ENCODE measurements around the gene SCNN1B. TPM values are rescaled to one million over a fixed set of nuclear protein-coding genes. Genes with fewer than 3 reads are reported as not detected.

Gene SCNN1B
- total RNA-seq, 1 donor from 2014 or later = 0.34 TPM

DNA sequence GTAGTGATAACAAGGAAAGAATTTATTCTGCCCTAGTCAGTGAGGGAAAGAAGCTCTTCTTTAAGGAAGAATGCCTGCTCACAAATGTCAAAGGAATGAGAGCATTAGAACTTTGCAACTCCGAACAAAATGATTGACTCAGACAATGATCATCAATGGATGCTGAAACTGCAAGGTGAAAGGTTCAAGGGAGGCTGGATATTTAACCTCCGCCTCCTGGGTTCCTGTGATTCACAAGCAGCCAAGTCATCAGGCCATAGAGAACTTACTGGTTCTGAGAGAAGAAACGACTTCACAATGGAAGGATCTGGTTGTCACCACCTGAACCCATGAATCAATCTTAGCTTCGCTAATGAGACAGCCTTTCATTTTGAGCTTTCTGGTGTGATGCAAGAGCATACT is 16.0 kb upstream of the SCNN1B start:
- no peaks in the 10 kb centered on the region for H3K9me3 Mint-ChIP-seq (ENCODE audit: unreplicated experiment)
- no peak overlapping the region for H3K27ac Mint-ChIP-seq (ENCODE audit: unreplicated experiment)
- no peaks in the 10 kb centered on the region for H3K4me1 Mint-ChIP-seq (ENCODE audit: low read depth, unreplicated experiment)
- no peaks in the 10 kb centered on the region for H3K36me3 Mint-ChIP-seq (ENCODE audit: unreplicated experiment)
- peaks cover 1% of the 10 kb centered on the region for H3K27me3 Mint-ChIP-seq (ENCODE audit: unreplicated experiment)
- no peak for DNase-seq
- no peak overlapping the region for H3K4me3 Mint-ChIP-seq (ENCODE audit: unreplicated experiment)
- TF ChIP-seq, protein P1, sequence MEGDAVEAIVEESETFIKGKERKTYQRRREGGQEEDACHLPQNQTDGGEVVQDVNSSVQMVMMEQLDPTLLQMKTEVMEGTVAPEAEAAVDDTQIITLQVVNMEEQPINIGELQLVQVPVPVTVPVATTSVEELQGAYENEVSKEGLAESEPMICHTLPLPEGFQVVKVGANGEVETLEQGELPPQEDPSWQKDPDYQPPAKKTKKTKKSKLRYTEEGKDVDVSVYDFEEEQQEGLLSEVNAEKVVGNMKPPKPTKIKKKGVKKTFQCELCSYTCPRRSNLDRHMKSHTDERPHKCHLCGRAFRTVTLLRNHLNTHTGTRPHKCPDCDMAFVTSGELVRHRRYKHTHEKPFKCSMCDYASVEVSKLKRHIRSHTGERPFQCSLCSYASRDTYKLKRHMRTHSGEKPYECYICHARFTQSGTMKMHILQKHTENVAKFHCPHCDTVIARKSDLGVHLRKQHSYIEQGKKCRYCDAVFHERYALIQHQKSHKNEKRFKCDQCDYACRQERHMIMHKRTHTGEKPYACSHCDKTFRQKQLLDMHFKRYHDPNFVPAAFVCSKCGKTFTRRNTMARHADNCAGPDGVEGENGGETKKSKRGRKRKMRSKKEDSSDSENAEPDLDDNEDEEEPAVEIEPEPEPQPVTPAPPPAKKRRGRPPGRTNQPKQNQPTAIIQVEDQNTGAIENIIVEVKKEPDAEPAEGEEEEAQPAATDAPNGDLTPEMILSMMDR (IDR thresholded peaks at IDR 0.05; ENCODE audit: partially characterized antibody, unreplicated experiment) = no peak

DNA sequence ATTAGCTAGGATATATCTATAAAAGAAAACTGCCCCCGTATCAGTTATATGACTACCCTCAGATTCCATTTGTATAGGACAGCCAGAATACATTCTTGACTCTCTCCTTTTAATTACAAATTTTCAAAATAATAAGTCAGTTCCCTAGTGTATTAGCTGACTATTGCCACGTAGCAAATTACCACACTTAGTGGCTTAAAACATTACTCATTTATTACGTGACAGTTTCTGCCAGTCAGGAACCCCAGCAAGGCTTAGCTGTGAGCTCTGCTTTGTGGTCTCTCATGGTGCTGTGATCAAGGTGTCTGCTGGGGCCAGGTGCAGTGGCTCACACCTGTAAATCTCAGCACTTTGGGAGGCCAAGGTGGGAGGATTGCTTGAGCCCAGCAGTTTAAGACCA is 13.9 kb upstream of the SCNN1B start:
- TF ChIP-seq, protein P1 (IDR thresholded peaks at IDR 0.05; ENCODE audit: partially characterized antibody, unreplicated experiment) = no peak
- H3K27ac Mint-ChIP-seq (ENCODE audit: unreplicated experiment) = no peak overlapping the region
- no peak for DNase-seq
- no peaks in the 10 kb centered on the region for H3K9me3 Mint-ChIP-seq (ENCODE audit: unreplicated experiment)
- peaks cover 1% of the 10 kb centered on the region for H3K27me3 Mint-ChIP-seq (ENCODE audit: unreplicated experiment)
- no peaks in the 10 kb centered on the region for H3K4me1 Mint-ChIP-seq (ENCODE audit: low read depth, unreplicated experiment)
- H3K4me3 Mint-ChIP-seq (ENCODE audit: unreplicated experiment) = no peak overlapping the region
- H3K36me3 Mint-ChIP-seq (ENCODE audit: unreplicated experiment) = no peaks in the 10 kb centered on the region

DNA sequence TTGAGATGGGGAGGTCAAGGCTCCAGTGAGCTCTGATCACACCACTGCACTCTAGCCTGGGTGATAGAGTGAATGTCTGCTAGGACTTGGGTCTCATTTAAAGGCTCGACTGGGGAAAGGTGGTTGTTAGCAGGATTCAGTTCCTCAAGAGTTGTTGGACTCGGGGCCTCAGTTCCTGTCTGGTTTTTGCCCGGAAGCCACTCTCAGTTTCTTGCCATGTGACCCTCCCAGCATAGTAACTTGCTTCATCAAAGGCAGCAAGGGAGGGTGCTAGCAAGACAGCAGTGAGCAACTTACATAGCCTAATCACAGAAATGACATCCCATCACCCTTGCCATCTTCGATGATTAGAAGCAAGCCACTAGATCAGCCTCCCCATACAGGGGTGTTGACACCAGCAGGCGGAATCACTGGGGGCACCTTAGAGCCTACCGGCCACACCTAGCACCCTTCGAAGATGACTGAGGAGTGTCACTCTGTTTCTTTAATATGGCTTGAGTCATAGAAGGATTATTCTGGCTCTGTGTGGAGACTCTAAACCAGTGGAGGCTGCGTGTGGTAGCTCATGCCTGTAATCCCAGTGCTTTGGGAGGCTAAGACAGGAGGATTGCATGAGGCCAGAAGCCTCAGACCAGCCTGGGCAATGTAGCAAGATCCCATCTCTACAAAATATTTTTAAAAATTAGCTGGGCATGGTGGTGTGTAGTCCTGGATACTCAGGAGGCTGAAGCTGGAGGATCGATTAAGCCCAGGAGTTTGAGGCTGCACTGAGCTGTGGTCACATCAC is 13.2 kb upstream of the SCNN1B start:
- Mint-ChIP-seq H3K4me1 (ENCODE audit: low read depth, unreplicated experiment) (no peaks in the 10 kb centered on the region), H3K4me3 (ENCODE audit: unreplicated experiment) (no peak overlapping the region), H3K27me3 (ENCODE audit: unreplicated experiment) (peaks cover 1% of the 10 kb centered on the region), H3K27ac (ENCODE audit: unreplicated experiment) (no peak overlapping the region), H3K9me3 (ENCODE audit: unreplicated experiment) (no peaks in the 10 kb centered on the region), H3K36me3 (ENCODE audit: unreplicated experiment) (no peaks in the 10 kb centered on the region)
- TF ChIP-seq, protein P1 (IDR thresholded peaks at IDR 0.05; ENCODE audit: partially characterized antibody, unreplicated experiment) = no peak
- no peak for DNase-seq

DNA sequence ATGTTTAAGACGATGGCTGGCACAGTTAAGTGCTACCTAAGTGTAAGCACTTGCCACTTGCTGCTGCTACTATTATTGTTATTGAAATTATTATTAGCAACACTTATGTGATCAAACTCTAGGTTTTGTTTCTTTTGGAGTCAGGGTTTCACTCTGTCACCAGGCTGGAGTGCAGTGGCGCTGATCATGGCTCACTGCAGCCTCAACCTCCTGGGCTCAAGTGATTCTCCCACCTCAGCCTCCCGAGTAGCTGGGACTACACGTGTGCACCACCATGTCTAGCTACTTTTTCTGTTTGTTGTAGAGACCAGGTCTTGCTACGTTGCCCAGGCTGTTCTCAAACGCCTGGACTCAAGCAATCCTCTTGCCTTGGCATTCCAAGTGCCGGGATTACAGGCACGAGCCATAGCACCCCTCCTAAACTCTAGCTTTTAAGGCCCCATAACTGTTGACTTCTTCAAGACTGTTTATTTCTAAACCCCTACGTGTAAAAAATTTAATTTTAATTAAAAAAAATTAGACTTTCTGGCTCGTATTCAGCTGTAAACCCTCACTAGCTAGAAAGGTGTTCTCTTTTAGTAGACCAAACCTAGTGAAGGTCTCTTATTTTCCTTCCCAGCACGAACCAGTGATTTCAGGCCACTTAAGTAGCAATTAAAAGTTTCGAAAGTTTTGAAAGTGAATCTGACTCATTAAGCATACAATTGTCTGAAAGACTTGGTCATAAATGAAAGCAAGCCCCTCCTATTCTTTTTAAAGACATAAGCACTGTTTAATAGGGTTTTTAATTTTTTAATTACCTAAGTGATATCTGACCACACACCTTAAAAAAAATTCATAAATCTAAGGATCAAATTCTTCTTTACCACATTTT is 11.7 kb upstream of the SCNN1B start:
- no peak for DNase-seq
- Mint-ChIP-seq H3K4me1 (ENCODE audit: low read depth, unreplicated experiment) (no peaks in the 10 kb centered on the region), H3K27ac (ENCODE audit: unreplicated experiment) (no peak overlapping the region), H3K4me3 (ENCODE audit: unreplicated experiment) (no peak overlapping the region), H3K36me3 (ENCODE audit: unreplicated experiment) (no peaks in the 10 kb centered on the region), H3K9me3 (ENCODE audit: unreplicated experiment) (no peaks in the 10 kb centered on the region), H3K27me3 (ENCODE audit: unreplicated experiment) (peaks cover 1% of the 10 kb centered on the region)
- TF ChIP-seq, protein P1 (IDR thresholded peaks at IDR 0.05; ENCODE audit: partially characterized antibody, unreplicated experiment) = no peak

DNA sequence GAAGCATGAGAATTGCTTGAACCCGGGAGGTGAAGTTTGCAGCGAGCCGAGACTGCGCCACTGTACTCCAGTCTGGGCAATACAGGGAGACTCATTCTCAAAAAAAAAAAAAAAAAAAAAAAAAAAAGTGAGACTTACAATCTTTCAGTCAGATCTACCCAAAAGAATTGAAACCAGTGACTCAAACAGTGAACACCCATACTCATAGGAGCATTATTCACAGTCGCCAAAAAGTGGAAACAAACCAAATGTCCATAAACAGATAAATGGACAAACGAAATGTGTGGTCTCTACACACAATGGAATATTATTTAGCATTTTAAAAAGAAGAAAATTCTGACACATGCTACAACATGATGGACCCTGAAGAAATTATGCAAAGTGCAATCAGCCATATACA is 9.1 kb upstream of the SCNN1B start:
- H3K27me3 Mint-ChIP-seq (ENCODE audit: unreplicated experiment) = no peaks in the 10 kb centered on the region
- no peaks in the 10 kb centered on the region for H3K4me1 Mint-ChIP-seq (ENCODE audit: low read depth, unreplicated experiment)
- no peaks in the 10 kb centered on the region for H3K36me3 Mint-ChIP-seq (ENCODE audit: unreplicated experiment)
- no peak overlapping the region for H3K27ac Mint-ChIP-seq (ENCODE audit: unreplicated experiment)
- DNase-seq = no peak
- H3K9me3 Mint-ChIP-seq (ENCODE audit: unreplicated experiment) = no peaks in the 10 kb centered on the region
- no peak overlapping the region for H3K4me3 Mint-ChIP-seq (ENCODE audit: unreplicated experiment)
- TF ChIP-seq, protein P1 (IDR thresholded peaks at IDR 0.05; ENCODE audit: partially characterized antibody, unreplicated experiment) = no peak
